ENCODE measurements around the gene SLC4A5. TPM values are rescaled to one million over a fixed set of nuclear protein-coding genes. Genes with fewer than 3 reads are reported as not detected.
A peak's percentile ranks its signal among the peaks of the same experiment; 100 is the strongest.
"Not testable (repeated sequence)": the region's sequence is repeated elsewhere in the genome, so short reads cannot be mapped to it uniquely, and the experiment has no call there.

The SLC4A5 gene
- total and polyA plus RNA-seq, 10 donors: 0.45 to 9.7 (median 3.1) TPM

GRCh38 chr2:74216642-74217041 lies 126.6 kb downstream of the SLC4A5 start:
- peaks cover 0 to 93% (median 32%) of the 10 kb centered on the region in 6 donors for H3K36me3 ChIP-seq
- intact Hi-C loops (cut with DNase I; ENCODE audit: low total_unique reads): no loop called here
- no peak for DNase-seq
- H3K9me3 ChIP-seq: no peaks in the 10 kb centered on the region
- TF ChIP-seq POLR2A (IDR thresholded peaks at IDR 0.05) (no peak), CTCF (IDR thresholded peaks at IDR 0.05 in 8 of 11, conservative IDR thresholded peaks at IDR 0.05 in 3 of 11) (no peak), POLR2AphosphoS5 (IDR thresholded peaks at IDR 0.05) (no peak)
- no peak overlapping the region for H3K4me3 ChIP-seq
- H3K27ac ChIP-seq: no peak overlapping the region
- 85 to 97% (median 94%) methylated on average over 2 of the region's 2 CpGs for WGBS, 5 donors
- H3K27me3 ChIP-seq (replicated peaks in 1 of 7): no peaks in the 10 kb centered on the region
- H3K4me1 ChIP-seq: peaks cover 0 to 9% (median 0%) of the 10 kb centered on the region in 6 donors

GRCh38 chr2:74215771-74216170 lies 127.4 kb downstream of the SLC4A5 start:
- DNase-seq; H3K27me3 ChIP-seq (replicated peaks in 1 of 7); H3K4me3 ChIP-seq; intact Hi-C loops (cut with DNase I; ENCODE audit: low total_unique reads); H3K9me3 ChIP-seq; H3K27ac ChIP-seq; H3K4me1 ChIP-seq: not testable (repeated sequence)
- 96 to 97% (median 96%) methylated on average over 6 of the region's 6 CpGs for WGBS, 5 donors
- peaks cover 0 to 93% (median 40%) of the 10 kb centered on the region in 6 donors for H3K36me3 ChIP-seq

- Histone ChIP-seq H3K4me3 (no peak overlapping the region), H3K27me3 (replicated peaks in 1 of 7) (no peaks in the 10 kb centered on the region), H3K27ac (no peak overlapping the region), H3K36me3 (peaks cover 2 to 100% (median 67%) of the 10 kb centered on the region in 6 donors), H3K9me3 (no peaks in the 10 kb centered on the region), H3K4me1 (peaks cover 0 to 13% (median 3%) of the 10 kb centered on the region in 6 donors)
- intact Hi-C loops (cut with DNase I; ENCODE audit: low total_unique reads): no loop called here
- WGBS, 5 donors: 87 to 94% (median 88%) methylated on average over 3 of the region's 3 CpGs
- no peak for TF ChIP-seq CTCF (IDR thresholded peaks at IDR 0.05 in 8 of 11, conservative IDR thresholded peaks at IDR 0.05 in 3 of 11)
- no peak for DNase-seq
Measured at GRCh38 chr2:74212702-74213410, 130.4 kb downstream of the SLC4A5 start.

GRCh38 chr2:74206180-74206688 lies 137.0 kb downstream of the SLC4A5 start:
- Histone ChIP-seq H3K4me3 (peak overlapping the region in 1 of 8 donors; percentile 40), H3K4me1 (peaks cover 17 to 65% (median 42%) of the 10 kb centered on the region in 6 donors), H3K36me3 (peaks cover 2 to 73% (median 32%) of the 10 kb centered on the region in 6 donors), H3K27ac (peak overlapping the region; percentile 66 to 89 (median 82)), H3K27me3 (replicated peaks in 1 of 7) (no peaks in the 10 kb centered on the region), H3K9me3 (no peaks in the 10 kb centered on the region)
- TF ChIP-seq POLR2AphosphoS5 (IDR thresholded peaks at IDR 0.05) (peak in 2 of 3 donors; percentile 55 to 63), CTCF (IDR thresholded peaks at IDR 0.05 in 8 of 11, conservative IDR thresholded peaks at IDR 0.05 in 3 of 11) (no peak), POLR2A (IDR thresholded peaks at IDR 0.05) (no peak)
- intact Hi-C loops (cut with DNase I; ENCODE audit: low total_unique reads): no loop called here
- DNase-seq: peak; percentile 83
- 7 to 30% (median 21%) methylated on average over 3 to 6 of the region's 6 CpGs for WGBS, 5 donors
